OCI-M2 (cell line): ENCODE data around the gene GC.
"Not testable (repeated sequence)": the region's sequence is repeated elsewhere in the genome, so short reads cannot be mapped to it uniquely, and the experiment has no call there.

Experiments
- DNase-seq: peaks from one replicate; lab custom pipeline; 2025; ENCODE audit not compliant: unreplicated experiment; lab: John Stamatoyannopoulos, UW

GC gene, protein sequence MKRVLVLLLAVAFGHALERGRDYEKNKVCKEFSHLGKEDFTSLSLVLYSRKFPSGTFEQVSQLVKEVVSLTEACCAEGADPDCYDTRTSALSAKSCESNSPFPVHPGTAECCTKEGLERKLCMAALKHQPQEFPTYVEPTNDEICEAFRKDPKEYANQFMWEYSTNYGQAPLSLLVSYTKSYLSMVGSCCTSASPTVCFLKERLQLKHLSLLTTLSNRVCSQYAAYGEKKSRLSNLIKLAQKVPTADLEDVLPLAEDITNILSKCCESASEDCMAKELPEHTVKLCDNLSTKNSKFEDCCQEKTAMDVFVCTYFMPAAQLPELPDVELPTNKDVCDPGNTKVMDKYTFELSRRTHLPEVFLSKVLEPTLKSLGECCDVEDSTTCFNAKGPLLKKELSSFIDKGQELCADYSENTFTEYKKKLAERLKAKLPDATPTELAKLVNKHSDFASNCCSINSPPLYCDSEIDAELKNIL

DNA sequence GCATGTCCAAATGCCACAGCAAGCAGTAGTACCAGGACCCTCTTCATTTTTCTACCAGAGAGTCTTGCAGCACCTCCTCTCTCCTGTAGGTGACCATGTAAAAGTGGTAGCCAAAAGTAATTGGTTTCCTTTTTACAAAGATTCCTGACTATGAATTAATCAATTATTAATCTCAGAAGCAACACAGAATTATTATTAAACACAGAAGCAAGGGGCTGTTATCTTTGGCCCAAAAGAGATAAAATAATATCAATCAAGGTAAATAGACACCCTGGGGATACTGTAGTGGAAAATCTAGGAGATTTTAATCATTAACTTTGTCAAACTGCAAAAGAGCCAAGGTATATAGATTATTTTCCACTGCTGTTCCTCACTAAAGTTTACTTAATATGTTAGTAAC, at the start of gene GC:
Gene GC (minus strand): TSS at position 108 of the 400 bp plus-strand sequence. CDS start 61 bp downstream, at position 47.
- no peak for DNase-seq

DNA sequence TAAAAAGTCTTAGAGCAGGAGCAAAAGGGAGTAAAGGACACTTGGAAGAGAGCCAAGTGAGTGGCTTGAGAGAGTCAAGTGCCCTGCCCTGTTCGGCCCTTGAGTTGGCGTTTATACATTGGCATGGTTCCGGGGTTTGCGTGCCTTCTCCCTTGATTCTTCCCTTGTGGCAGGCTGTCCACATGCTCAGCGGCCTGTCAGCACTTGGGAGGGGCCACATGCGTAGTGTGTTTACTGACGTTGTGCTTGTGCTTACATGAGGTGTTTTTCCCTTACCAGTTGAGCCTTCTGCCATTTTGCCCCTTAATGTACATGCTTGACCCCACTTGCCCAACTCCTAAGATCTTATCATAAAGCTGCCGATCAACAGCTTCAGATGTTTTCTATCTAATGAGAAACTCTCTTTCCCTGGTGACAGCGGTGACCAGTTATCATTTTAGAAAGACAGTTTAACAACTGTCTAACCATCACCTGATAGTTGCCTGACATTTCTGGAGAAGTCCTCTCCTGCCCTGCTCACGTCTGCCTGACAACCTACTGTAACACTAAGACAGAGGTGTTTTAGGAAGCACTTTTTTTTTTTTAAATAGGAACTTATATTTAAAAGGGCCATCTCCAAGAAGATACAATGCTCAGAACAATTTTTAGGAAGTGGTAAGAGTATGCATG, 49.5 kb upstream of the GC start:
- DNase-seq = no peak

GRCh38 chr4:71832049-71832448, 48.2 kb upstream of the GC start:
- no peak for DNase-seq

DNA sequence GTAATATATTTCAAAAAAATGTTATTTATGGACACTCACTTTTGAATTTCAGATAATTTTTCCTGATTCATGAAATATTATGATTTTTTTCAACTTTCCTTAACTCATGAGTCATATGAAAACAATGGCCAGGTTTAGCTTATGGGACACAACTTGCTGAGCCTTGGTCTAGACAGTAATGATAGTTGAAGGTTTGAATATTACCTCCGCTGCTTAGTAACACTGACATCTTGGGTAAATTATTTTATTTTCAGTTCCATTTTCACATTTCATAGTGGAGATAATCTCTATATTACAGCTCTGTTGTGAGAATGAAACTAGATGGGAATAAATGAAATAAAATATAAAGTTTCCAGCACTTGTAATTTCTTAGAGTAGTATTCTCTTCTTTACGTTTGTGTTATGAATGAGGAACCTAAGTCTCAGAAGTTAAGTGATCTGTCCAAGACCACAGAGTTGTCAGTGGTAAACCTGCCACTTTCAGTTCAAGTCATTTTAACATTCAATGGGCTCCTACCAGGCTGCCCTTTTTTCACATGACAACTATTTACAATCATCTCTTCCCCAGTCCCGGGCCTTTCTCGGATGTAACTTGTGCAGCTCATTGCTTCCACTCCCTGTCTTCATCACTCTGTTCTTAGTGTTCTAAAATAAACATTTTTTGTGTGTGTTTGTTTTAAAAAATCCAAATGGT, 46.8 kb upstream of the GC start:
- DNase-seq = no peak

DNA sequence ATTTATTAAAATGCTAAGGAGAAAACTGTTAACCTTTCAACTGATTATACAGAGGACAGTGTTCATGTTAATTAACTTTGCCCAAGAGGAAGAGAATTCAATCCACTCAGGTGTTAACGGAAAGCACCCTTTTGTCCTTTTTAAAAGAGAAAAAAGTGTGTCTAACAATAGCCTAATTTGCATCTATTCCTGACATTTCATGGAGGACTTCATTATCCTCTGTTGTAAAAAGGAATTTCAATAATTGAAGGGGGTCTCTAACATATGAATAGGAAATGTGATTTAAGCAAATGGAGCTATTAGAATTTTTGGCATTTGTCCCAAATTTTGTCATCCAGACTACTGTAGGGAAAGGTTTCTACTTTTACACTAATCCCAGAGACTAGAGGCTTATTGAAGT, 44.6 kb upstream of the GC start:
- no peak for DNase-seq

GRCh38 chr4:71827826-71828225, 43.9 kb upstream of the GC start:
- no peak for DNase-seq

GRCh38 chr4:71816676-71817303, 32.9 kb upstream of the GC start:
- no peak for DNase-seq

DNA sequence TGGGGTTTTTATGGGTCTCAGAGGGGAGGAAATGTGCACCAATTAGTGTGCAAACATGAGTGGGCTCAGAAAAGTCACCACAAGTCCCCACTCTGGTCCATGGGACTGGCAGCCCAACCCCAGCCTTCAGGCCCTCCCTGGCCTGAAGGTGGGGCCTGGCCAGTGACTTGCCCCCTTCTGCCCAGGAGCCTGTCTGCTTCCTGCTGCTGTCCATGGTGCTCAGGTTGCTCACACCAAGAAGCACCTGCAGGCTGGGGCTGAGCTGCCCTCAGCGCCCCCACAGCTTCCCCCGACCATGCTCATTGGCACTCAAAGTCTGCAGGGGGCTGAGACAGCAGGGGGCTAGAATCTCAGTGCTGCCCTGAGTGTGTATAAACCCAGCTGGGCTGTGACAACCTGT, 30.6 kb upstream of the GC start:
- DNase-seq = no peak

- not testable (repeated sequence) for DNase-seq
These were observed 25.9 kb upstream of the GC start for GRCh38 chr4:71809805-71810204.

DNA sequence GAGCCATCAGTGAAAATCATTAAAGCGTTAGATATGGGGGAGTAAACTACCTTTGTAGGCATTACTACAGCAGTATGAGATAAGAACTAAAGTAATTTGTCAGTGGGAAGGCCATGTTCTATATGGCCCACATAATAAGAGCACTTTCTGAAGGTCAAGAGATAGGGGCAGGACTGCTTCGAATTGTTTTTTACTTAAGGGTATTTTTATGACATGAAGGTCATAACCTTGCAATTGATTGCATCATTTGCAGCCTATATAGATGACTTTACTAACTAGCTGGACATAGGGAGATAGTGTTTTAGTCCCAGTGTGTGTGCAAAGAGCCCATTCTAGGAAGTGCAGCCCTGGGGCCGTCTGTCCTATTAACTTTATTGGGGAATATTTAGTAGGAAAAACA, 23.6 kb upstream of the GC start:
- no peak for DNase-seq

DNA sequence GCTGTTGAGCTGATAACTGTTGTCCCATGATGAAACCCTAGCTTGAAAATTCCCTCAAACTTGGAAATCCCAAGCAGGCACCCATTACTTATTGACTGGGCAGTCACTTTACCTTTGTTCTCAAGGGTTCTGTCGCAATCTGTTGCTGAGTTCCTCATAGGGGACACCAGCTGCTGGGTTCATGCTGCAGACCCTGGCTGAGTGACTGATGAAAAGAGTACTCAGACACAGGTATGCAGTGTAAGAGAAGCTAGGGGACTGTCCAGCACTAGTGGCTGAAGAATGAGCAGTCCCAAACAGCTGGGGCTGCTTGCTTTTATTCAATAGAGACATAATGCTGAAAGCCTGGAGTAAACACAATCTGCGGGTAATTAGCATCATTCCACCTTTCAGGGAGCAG, 21.4 kb upstream of the GC start:
- not testable (repeated sequence) for DNase-seq

GRCh38 chr4:71804017-71804697, 20.3 kb upstream of the GC start:
- not testable (repeated sequence) for DNase-seq

DNA sequence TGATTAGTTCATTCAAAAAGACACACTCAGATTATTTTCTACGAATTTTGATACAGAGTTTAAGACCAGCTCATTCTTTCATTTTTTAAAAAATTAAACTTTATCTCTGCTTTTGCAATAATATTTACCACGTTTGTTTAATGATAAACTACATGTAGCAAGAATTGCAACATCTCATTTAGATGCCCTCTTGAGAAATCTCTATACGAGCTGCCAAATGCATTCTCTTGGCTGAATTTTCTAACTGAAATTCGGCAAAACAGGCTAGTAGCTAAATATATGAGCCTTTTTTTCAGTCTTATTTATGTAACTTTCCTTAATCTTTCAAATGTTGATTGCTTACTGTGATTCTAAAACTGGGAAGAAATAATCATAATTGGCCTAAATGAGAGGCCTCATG, 2.1 kb upstream of the GC start:
- DNase-seq = no peak

- no peak for DNase-seq
These were observed 804 bp upstream of the GC start for GRCh38 chr4:71784569-71785197.

- no peak for DNase-seq
These were observed 6.0 kb downstream of the GC start for GRCh38 chr4:71777891-71778290.

DNA sequence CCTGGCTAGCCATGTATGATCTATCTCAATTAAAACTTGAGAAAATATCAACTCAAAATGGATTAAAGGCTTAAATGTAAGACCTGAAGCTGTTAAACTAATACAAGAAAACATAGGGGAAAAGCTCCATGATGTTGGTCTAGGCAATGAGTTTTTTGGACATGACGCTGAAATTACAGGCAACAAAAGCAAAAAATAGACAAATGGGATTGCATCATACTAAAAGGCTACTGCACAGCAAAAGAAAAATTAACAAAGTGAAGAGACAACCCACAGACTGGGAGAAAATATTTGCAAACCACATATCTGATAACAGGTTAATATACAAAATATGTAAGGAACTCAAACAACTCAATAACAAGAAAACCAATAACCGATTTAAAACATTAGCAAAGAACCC, 8.4 kb downstream of the GC start:
- no peak for DNase-seq

DNA sequence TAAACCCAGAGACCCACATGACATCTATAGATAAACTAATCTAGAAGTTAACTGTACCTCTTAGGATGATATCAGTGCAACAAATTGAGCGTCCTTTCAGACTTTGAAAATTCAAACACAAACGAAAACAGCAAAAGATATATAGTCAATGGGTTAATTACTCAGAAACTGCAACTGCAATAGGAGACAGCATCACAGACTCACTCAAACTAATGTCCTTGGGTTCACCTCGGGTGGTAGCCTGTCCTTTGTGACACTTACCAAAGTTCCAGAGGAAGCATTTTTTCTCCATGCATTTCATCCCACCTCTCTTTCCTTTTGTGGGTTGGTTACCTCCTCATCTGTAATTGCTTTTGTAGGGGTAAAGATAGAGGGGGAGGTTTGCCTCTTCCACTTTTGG, 9.7 kb downstream of the GC start:
- DNase-seq = no peak

DNA sequence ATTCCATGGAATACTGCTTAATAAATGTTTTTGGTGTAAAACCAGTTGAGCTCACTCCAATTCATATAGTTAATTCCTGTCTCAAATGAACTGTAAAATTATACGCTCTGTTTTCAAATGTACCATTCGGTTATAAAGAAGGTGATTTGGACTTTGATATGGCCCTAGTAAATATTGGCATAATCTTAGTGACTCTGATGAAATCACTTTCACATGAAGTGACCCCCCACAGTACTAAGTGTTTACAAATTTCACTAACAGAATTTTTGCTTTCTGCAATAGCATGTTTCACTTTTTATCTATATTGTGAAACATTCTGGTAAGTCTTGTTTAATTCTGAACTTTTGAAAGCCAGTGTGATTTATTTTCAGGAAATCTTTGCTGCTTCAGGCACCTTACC, 10.9 kb downstream of the GC start:
- no peak for DNase-seq

- DNase-seq = no peak
These were observed 11.3 kb downstream of the GC start for GRCh38 chr4:71772592-71772991.

GRCh38 chr4:71771613-71772012, 12.3 kb downstream of the GC start:
- no peak for DNase-seq
